ENCODE measurements around the gene IFIT3.

The IFIT3 gene

DNA sequence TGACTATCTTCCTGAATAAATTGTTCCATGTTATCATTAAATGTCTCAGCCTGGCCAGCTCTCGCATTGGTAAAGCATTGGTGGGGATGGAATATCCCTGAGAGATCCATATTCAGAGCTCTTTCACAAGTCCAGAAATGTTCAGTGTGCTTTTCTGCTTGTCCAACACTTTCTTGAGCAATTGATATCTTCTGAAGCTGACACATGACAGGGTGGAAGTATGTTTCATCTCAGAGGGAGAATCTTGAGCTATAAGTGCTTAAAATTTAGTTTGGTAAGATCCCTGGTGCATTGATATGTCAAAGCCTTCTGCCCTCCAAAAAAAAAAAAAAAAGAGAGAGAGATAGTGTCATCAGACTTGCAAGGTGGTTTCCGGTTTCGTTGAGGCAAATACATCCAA, 7.4 kb downstream of the IFIT3 start:
- DNase-seq = no peak

DNA sequence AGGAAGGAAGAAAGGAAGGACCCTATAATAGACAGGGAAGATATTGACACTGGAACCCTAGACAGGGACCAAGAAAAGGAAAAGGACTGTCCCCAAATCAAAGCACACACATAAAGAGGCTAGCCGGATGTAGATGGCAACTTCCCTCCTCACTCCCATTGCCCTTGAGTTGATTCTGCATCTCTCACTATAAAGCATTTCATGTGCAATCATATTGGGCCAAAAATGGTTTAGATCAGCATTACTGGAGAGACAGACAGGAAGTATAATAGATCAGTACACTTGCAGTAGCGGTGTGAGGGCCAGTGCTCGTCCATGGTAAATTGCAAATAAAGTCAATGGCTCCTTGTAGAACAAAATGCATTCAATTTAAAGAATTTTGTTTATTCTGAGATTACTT, 8.4 kb downstream of the IFIT3 start:
- DNase-seq = no peak

DNA sequence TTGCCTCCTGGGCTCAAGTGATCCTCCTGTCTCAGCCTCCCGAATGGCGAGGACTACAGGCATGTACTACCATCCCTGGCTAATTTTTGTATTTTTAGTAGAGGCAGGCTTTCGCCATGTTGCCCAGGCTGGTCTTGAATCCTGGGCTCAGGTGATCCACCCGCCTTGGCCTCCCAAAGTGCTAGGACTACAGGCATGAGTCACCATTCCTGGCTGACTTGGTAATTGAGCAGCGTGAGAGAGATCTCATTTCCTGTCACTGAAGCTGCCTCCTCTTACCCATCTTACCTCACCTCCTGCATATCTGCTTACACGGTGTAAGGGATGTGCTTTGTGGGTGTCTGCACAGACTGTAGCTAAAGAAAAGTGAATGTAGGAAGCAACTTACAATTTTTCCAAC, 9.7 kb downstream of the IFIT3 start:
- DNase-seq = no peak

DNA sequence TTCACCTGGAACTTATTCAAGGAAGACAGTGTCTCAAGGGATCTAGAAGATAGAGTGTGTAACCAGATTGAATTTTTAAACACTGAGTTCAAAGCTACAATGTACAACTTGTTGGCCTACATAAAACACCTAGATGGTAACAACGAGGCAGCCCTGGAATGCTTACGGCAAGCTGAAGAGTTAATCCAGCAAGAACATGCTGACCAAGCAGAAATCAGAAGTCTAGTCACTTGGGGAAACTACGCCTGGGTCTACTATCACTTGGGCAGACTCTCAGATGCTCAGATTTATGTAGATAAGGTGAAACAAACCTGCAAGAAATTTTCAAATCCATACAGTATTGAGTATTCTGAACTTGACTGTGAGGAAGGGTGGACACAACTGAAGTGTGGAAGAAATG, 10.9 kb downstream of the IFIT3 start:
- DNase-seq = no peak

DNA sequence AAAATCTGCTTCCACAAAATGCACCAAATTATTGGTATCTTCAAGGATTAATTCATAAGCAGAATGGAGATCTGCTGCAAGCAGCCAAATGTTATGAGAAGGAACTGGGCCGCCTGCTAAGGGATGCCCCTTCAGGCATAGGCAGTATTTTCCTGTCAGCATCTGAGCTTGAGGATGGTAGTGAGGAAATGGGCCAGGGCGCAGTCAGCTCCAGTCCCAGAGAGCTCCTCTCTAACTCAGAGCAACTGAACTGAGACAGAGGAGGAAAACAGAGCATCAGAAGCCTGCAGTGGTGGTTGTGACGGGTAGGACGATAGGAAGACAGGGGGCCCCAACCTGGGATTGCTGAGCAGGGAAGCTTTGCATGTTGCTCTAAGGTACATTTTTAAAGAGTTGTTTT, 12.1 kb downstream of the IFIT3 start:
- DNase-seq = no peak

DNA sequence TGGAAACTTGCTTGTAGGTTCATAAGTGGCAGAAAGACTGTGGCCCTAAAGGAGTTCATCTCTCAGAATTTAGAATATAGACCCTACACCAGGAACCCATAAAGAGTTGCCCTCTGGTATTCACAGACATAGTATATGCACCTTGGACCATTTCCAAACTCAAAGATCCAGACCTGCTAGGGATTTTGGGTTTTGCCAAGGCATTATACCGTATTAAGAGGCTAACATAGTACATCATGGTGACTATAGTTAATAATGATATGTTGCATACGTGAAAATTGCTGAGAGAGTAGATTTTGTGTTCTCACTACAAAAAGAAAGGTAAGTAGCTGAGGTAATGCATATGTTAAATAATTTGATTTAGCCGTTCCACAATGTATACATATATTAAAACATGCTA, 13.9 kb downstream of the IFIT3 start:
- DNase-seq = no peak

DNA sequence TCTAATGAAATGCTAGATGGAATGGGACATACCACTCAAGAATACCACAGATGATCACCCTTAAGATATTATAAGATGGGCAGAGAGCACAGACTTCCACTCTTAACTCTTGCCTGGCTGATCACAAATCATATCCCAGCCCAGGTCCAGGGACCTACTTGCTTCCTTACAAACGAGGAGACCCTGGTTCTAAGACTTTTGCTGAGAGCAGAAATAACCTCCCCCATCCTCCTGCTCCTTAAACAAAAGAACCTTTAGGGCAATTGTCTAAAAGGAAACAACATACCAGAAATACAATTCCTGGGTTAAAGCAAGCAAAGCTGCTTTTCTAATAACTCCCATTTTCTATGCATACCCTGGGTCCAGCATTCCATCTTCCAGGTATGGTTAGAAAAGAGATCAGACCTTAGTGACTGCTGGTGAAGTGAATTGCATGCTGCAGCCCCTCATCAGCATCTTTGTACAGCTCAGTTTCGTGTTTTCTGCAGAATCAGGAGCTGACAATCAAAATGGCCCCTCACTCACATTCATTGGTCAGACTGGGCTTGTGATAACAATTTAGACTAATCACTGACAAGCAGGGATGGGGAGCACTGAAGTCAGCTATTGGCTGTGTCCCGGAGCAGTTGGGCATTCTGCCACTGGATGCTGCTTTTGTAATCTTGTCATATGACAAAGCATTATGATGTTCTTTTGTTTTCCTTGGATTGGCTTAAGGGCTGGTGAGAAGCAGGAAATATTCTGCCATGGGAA, 14.6 kb downstream of the IFIT3 start:
- no peak for DNase-seq

DNA sequence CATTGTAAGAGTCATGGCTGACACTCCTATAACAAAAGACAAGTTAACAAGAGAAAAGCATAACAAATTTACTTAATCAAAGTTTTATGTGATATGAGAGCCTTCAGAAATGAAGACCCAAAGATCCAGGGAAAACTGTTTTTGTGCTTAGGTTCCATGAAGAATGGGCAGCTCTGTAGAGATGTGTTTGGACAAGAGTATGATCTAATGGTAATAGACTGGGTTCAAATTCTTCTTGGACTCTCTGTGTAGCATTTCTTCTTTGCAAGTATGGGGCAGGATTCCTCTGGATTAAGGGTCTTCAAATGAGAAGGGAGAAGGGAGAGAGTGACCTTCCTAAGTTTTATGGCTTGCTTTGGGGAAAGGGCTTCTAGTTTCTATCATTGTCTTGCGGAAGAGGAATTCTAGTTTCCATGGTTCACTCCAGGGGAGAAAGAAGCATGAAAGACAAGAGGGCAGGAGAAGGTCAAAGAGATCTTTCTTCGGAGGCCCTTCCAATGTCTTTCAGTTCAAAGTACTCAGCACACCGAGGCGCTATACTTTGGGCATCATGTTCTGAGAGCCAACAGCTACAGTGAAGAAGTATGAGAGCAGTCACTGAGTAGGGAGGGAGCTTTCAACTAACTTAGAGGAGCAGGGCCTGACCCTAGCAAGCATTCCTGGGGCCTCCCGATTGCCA, 15.4 kb downstream of the IFIT3 start:
- DNase-seq = no peak

DNA sequence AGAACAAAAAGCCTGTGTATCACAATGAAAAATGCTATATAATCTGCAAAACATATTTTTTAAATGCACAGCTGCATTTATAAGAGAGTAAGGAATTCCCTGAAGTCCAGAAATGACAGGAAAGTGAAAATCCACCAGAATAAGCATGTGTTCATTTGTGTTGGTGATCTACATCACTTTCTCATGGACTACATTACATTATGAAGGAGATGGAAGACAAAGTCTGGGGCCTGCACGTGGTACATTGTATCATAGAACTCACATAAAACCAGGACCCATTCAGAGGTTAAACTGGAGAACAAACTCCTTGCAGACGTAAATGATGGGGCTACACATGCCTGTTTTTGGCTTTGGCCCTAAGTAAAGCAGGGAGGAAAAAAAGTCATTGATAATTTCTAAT, 16.4 kb downstream of the IFIT3 start:
- DNase-seq = no peak

DNA sequence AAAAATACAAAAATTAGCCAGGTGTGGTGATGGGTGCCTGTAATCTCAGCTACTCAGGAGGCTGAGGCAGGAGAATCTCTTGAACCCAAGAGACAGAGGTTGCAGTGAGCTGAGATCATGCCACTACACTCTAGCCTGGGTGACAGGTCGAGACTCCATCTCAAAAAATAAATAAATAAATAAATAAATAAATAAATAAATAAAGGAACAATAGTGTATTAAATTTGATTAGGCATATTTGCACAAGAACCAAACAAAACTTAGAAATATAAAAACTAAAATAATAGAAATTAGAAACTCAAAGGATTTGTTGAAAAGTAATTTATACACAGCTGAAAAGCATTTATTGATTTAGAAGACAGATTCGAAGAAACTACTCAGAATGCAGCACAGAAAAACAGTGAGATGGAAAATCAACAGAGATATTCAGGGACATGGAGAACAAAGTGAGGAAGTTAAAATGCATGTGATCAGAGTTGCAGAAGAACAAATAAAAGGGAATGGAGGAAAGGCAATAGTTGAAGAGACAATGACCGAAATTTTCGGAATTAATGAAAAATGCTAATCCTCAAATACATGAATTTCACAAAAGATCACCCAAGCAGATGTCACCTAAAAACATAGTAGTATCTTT, 17.7 kb downstream of the IFIT3 start:
- DNase-seq = no peak

DNA sequence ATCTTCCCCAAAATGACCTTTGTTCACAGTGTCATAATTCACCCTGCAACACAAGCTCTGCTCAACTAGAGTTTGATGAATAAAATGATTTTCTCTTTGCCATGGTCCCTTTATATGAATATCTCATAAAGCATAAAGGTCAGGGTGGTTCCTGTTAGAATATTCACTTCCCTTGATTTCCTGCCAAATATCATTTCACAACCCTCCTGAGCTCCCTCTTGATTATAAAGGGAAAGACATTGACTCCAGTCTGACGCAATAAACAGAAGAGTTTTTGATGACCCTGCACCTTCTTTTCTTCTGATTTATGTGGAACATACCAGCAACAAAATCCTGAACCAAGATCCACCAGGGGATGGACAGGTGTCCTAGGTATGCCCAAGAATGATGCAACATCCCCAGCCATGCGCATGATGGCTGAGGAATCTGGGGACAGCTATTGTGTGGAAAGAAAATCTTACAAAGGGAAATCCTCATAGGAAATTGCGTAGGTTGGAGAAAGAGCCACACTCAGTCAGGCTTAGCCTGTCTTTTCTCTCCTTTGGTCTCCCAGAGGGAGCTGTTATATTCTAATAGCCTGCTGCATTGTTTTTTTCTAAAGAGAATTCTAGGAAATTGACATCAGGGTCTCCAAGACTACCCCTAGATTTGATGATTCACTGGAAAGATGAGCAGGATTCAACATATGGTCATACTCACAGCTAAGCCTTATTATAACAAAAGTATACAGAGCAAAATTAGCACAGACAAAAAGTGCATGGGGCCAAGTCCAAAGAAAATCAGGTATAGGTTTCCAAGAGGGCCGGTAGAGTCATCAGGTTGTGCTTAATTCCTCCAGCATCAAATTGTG, 18.8 kb downstream of the IFIT3 start:
- no peak for DNase-seq

DNA sequence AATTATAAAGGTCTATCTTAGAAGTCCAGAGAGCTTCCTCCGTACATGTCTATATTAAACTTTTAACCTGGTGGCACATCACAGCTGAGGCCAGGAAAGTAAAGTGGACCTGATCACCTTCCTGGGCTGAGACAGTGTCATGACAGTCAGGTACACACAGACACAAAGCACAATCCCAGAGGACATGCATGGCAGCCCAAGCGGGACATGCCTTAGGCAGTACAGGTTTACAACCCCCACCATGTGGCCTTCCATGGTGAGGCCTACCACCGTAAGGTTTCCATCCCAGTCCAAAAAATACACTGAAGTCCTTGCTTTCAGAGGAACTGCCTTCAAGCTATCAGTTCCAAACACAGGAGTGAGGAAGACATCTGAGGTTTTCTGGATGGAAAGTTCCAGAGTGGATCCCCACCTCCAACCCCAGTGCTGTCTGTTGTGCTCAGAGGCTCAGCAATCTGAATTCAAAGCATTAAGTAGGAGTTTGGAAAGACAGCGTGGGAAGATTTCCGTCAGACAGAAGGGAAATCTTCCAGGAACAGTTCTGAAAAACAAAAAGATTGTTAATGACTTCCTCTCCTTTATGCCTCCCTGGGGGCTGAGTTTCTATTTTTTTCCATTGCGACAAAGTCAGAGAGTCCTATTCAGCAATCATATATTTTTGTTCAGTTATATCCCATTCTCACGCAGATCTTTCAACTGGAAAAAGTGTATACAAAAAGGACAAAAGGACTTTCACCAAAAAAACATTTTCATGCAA, 20.1 kb downstream of the IFIT3 start:
- DNase-seq = peak; percentile 45

DNA sequence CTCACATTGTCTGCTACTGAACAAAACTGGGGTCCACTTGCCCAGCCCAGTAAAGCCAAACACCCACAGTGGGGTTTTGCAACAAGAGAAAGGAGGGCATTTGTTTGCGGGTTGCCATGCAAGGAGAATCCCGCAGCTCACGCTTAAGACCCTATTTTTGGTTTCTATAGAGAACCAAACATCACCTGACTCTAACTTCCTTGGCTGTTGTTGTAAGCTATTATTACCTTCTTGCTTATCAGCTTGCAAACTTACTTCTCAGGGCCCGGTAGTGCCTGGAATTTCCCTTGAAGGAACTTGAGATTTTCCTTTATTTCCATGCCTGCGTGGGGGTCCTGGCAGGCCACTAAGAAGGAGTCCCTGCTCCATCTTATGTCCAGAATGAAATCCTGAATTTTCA, 20.7 kb downstream of the IFIT3 start:
- DNase-seq = no peak

DNA sequence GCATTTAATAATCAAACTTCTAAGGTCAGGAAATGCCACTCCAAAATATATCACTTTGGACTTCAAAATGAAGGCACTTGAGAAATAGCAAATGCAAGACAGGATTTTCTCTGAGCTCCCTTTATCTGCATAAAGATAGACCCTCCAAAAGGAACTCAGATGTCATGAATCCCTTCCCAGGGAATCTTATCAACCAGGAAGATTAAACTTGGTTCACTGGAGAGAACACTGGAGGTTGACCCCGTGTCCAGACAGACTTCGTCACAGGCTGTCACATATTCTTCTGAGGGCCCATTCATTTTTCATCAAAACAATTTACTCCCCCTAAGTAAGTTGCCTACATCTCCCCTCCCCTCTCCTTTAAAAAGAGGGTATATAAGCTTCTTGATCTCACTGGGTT, 21.2 kb downstream of the IFIT3 start:
- no peak for DNase-seq

DNA sequence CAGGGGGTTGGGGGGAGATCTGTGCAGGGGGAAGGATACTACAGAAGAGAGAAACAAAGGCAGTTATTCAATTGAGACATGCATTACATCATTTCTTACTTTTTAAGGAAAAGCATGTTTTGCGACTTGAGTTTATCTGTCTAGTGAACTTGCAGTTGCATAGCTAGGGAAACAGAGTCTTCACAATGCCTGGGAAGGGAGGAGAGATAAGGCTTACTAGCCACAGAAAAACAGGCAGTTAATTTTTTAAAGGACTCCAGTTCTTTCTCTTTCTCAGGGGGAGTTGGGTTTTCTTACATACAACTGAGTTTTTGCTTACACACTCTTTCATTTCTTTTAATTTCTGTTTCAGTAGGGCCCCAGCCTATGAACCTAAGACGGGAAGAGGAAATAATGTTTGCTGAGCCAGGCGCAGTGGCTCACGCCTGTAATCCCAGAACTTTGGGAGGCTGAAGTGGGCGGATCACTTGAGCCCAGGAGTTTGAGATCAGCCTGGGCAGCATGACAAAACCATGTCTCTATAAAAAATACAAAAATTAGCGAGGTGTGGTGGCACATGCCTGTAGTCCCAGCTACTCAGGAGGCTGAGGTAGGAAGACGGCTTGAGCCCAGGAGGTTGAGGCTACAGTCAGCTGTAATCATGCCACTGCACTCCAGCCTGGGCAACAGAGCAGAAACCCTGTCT, 23.0 kb downstream of the IFIT3 start:
- peak; percentile 51 for DNase-seq

DNA sequence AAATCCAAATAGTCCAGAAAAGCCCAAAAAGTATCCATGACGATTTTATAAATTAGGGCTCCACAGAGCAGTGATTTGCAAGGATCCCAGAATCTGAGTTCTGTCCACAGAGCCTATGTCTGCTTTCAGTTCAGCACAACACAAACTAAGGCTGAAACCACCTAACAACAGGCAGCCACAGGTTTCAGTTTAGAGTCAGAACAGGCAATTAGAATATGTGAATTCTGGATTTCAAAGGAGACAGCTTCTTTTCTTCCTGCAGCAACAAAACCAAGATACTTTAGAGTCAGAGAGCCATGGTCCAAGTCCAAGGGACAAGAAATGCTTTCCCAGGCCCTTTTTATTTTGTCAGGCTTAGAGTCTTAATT, 23.6 kb downstream of the IFIT3 start:
- DNase-seq = no peak

DNA sequence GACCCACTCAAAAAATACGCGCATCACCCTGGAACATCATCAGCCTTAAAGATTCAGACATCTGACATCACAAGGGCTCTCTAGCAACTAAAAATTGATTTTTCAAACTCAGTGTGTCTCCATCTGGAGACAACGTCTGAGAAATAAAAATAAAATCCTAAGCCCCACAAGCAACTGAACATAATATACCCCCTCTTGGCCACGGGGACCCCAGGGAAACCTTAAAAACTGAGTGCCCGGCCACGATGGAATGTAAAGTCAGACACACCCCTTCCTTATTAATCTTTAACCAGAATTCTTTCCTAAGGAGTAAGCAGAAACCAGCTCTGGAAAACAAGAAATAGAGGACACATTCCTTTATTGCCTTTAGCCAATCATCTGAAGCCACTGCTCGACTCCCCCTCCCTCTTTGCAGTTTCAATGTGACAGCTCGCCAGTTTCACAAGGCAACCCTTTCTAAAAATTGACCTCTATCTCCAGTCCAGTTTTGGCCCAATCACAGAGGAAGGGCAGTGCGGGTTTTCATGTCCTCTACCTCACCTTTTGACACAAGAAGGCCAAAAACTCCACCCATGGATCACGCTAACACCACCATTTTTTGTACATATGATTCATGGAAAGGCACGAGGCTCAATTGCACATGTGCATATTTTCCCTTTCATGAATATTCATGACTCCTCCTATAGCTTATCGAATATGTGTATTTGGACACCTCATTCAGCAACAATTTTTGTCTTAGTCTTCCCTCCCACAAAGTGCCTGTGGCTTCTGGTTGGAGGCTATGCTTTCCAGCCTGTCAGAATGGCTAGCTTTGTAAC, 24.2 kb downstream of the IFIT3 start:
- peak; percentile 68 for DNase-seq

DNA sequence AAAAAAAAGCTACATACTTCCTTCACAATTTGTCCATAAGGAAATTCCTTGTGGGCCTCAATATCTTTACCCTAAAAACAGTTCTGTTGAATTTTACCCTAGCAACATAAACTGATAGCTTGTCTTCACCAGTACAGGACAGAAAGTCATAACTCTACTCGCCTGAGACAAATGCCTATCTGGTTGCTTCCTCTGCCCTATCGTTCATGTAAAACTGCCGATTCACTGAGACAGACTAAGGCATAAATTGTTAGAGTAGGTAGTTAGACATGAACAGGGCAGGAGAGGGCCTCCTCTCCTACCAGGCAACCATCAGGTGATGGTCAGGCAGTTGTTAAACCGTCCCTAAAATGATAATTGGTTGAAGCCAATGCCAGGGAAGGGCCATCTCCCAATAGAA, 25.0 kb downstream of the IFIT3 start:
- DNase-seq = no peak

DNA sequence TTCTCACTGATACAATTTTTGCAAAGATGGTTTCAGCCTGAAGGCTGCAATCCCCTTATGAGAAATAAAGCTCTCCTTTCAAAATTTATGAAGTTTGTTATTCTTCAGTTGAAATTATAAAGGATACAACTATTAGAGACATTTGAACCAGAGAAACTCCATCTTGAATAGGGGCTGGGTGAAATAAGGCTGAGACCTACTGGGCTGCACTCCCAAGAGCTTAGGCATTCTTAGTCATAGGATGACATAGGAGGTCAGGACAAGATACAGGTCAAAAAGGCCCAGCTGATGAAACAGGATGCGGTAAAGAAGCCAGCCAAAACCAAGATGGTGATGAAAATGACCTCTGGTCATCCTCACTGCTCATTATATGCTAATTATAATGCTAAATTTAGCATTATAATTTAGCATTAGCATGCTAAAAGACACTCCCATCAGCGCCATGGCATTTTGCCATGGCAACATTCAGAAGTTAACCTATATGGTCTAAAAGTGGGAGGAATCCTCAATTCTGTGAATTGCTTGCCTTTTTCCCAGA, 27.7 kb downstream of the IFIT3 start:
- no peak for DNase-seq

DNA sequence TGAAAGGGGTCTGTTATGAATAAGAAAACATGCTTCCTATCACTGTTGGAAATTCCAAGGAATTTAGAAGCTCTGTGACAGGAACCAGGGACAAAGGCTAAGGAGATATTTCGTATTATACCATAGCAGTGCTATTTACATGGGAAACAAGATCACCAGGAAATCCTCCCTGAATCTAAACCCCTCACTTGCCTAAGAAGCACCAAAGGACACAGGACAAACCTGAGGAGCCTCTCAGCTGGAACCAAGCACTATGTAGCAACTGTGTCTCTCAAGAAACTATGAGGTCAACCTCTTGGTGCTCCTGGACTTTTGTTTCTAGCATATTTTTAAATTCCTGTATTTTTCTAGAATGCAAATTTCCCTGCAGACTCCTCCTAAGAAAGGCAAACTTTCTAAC, 29.3 kb downstream of the IFIT3 start:
- DNase-seq = no peak
